GM12891 (cell line): Measurements from ENCODE around the gene PFKFB1.

Experiments
- PAX5 ChIP-seq: IDR thresholded peaks from 2 replicates; pipeline ENCODE4 v1.6.1; 2011; ENCODE audit warnings: low read length, moderate library complexity, mild to moderate bottlenecking; ENCODE audit not compliant: insufficient read depth, severe bottlenecking
- POLR2A ChIP-seq: IDR thresholded peaks from 2 replicates; pipeline ENCODE4 v1.6.1; 2011; ENCODE audit warnings: low read depth, low read length, control low read depth
- POLR2AphosphoS5 ChIP-seq: IDR thresholded peaks from 2 replicates; pipeline ENCODE4 v1.6.1; 2011; ENCODE audit warnings: low read depth, low read length, control low read depth
- SPI1 ChIP-seq: IDR thresholded peaks from 2 replicates; pipeline ENCODE4 v1.6.1; 2011; ENCODE audit warnings: low read depth, low read length, control low read depth
- TAF1 ChIP-seq: IDR thresholded peaks from 2 replicates; pipeline ENCODE4 v1.6.1; 2011; ENCODE audit warnings: low read depth, low read length, control low read depth

- TF ChIP-seq POLR2A (no peak), POLR2AphosphoS5 (no peak), TAF1 (no peak), SPI1 (no peak), PAX5 (no peak)
Measured at GRCh38 chrX:54978448-54978847, 15.5 kb downstream of the PFKFB1 start.
